Adipocyte (in vitro differentiated cells): ENCODE results near the gene PPP3CA.
"Not testable (repeated sequence)": the region's sequence is repeated elsewhere in the genome, so short reads cannot be mapped to it uniquely, and the experiment has no call there.

ENCODE experiments used
- DNase-seq: peaks from one replicate; pipeline ENCODE4 v3.0.0-alpha.2; 2015; ENCODE audit warnings: low read depth
- H3K27me3 ChIP-seq: replicated peaks from 2 replicates; pipeline ENCODE4 v1.7.0; 2013; ENCODE audit warnings: mild to moderate bottlenecking, low read length, moderate library complexity; ENCODE audit not compliant: control insufficient read depth, insufficient read depth
- H3K36me3 ChIP-seq: 2 replicates; pipeline ENCODE4 v1.7.0; 2013; ENCODE audit warnings: low read length, mild to moderate bottlenecking, moderate library complexity; ENCODE audit not compliant: control insufficient read depth, insufficient read depth, severe bottlenecking
- H3K4me1 ChIP-seq: 2 replicates; pipeline ENCODE4 v1.7.0; 2013; ENCODE audit warnings: mild to moderate bottlenecking, low read length, moderate library complexity; ENCODE audit not compliant: control insufficient read depth, insufficient read depth
- H3K4me3 ChIP-seq: 2 replicates; pipeline ENCODE4 v1.7.0; 2013; ENCODE audit warnings: mild to moderate bottlenecking, low read length, moderate library complexity
- H3K9ac ChIP-seq: 2 replicates; pipeline ENCODE4 v1.7.0; 2013; ENCODE audit warnings: mild to moderate bottlenecking, low read length, moderate library complexity
- H3K9me3 ChIP-seq: 2 replicates; pipeline ENCODE4 v1.7.0; 2013; ENCODE audit warnings: mild to moderate bottlenecking, low read length, moderate library complexity; ENCODE audit not compliant: control insufficient read depth

PPP3CA gene

GRCh38 chr4:101251261-101251660 lies 96.1 kb downstream of the PPP3CA start:
- Histone ChIP-seq H3K9me3 (no peaks in the 10 kb centered on the region), H3K4me1 (peaks cover 14% of the 10 kb centered on the region), H3K4me3 (no peak overlapping the region), H3K27me3 (no peaks in the 10 kb centered on the region), H3K36me3 (no peaks in the 10 kb centered on the region), H3K9ac (no peak overlapping the region)
- DNase-seq, result no peak

- no peaks in the 10 kb centered on the region for H3K9me3 ChIP-seq
- no peak overlapping the region for H3K4me3 ChIP-seq
- no peak overlapping the region for H3K9ac ChIP-seq
- peaks cover 4% of the 10 kb centered on the region for H3K4me1 ChIP-seq
- H3K27me3 ChIP-seq, result no peaks in the 10 kb centered on the region
- no peak for DNase-seq
- H3K36me3 ChIP-seq, result no peaks in the 10 kb centered on the region
These were observed 103.0 kb downstream of the PPP3CA start for GRCh38 chr4:101244349-101244748.

- Histone ChIP-seq H3K9ac (no peak overlapping the region), H3K4me1 (peaks cover 22% of the 10 kb centered on the region), H3K9me3 (no peaks in the 10 kb centered on the region), H3K36me3 (no peaks in the 10 kb centered on the region), H3K4me3 (no peak overlapping the region), H3K27me3 (no peaks in the 10 kb centered on the region)
- DNase-seq, result no peak
These were observed 104.9 kb downstream of the PPP3CA start for GRCh38 chr4:101242441-101242840.

GRCh38 chr4:101240099-101240498 lies 107.2 kb downstream of the PPP3CA start:
- peaks cover 22% of the 10 kb centered on the region for H3K4me1 ChIP-seq
- no peak overlapping the region for H3K9ac ChIP-seq
- no peaks in the 10 kb centered on the region for H3K36me3 ChIP-seq
- H3K9me3 ChIP-seq, result no peaks in the 10 kb centered on the region
- H3K27me3 ChIP-seq, result no peaks in the 10 kb centered on the region
- DNase-seq, result no peak
- H3K4me3 ChIP-seq, result no peak overlapping the region

- DNase-seq, result peak; percentile 19
- Histone ChIP-seq H3K4me3 (no peak overlapping the region), H3K9me3 (no peaks in the 10 kb centered on the region)
These were observed 107.7 kb downstream of the PPP3CA start for GRCh38 chr4:101239665-101240064.

GRCh38 chr4:101238706-101239105 lies 108.6 kb downstream of the PPP3CA start:
- Histone ChIP-seq H3K4me3 (peak overlapping the region; percentile 57), H3K27me3 (no peaks in the 10 kb centered on the region), H3K9me3 (no peaks in the 10 kb centered on the region), H3K9ac (peak overlapping the region; percentile 8), H3K4me1 (peaks cover 22% of the 10 kb centered on the region), H3K36me3 (no peaks in the 10 kb centered on the region)
- peak; percentile 56 for DNase-seq

More at GRCh38 chr4:101239665-101240064, 107.7 kb downstream of the PPP3CA start:
- Histone ChIP-seq H3K36me3 (no peaks in the 10 kb centered on the region), H3K9ac (no peak overlapping the region), H3K4me1 (peaks cover 22% of the 10 kb centered on the region), H3K27me3 (no peaks in the 10 kb centered on the region)

GRCh38 chr4:101237773-101238172 lies 109.6 kb downstream of the PPP3CA start:
- Histone ChIP-seq H3K36me3 (no peaks in the 10 kb centered on the region), H3K9ac (no peak overlapping the region), H3K4me1 (peaks cover 23% of the 10 kb centered on the region), H3K27me3 (no peaks in the 10 kb centered on the region), H3K9me3 (no peaks in the 10 kb centered on the region), H3K4me3 (no peak overlapping the region)
- no peak for DNase-seq

- Histone ChIP-seq H3K27me3 (no peaks in the 10 kb centered on the region), H3K36me3 (no peaks in the 10 kb centered on the region), H3K4me3 (no peak overlapping the region), H3K4me1 (peaks cover 40% of the 10 kb centered on the region), H3K9ac (no peak overlapping the region), H3K9me3 (no peaks in the 10 kb centered on the region)
- DNase-seq, result no peak
These were observed 111.2 kb downstream of the PPP3CA start for GRCh38 chr4:101236097-101236496.

GRCh38 chr4:101234141-101234540 lies 113.2 kb downstream of the PPP3CA start:
- H3K9ac ChIP-seq, H3K4me3 ChIP-seq, H3K9me3 ChIP-seq, H3K36me3 ChIP-seq, H3K27me3 ChIP-seq, DNase-seq: not testable (repeated sequence)
- H3K4me1 ChIP-seq, result peaks cover 46% of the 10 kb centered on the region

GRCh38 chr4:101232074-101232776 lies 115.1 kb downstream of the PPP3CA start:
- Histone ChIP-seq H3K4me1 (peaks cover 37% of the 10 kb centered on the region), H3K9ac (no peak overlapping the region), H3K36me3 (no peaks in the 10 kb centered on the region), H3K9me3 (peaks cover 3% of the 10 kb centered on the region), H3K4me3 (no peak overlapping the region), H3K27me3 (no peaks in the 10 kb centered on the region)
- peak; percentile 80 for DNase-seq

GRCh38 chr4:101230801-101231426 lies 116.4 kb downstream of the PPP3CA start:
- Histone ChIP-seq H3K4me3 (no peak overlapping the region), H3K9ac (no peak overlapping the region), H3K27me3 (no peaks in the 10 kb centered on the region), H3K4me1 (peaks cover 37% of the 10 kb centered on the region), H3K36me3 (no peaks in the 10 kb centered on the region), H3K9me3 (peaks cover 3% of the 10 kb centered on the region)
- peak; percentile 38 for DNase-seq
